ENCODE results near the gene CYP27A1. TPM values are rescaled to one million over a fixed set of nuclear protein-coding genes. Genes with fewer than 3 reads are reported as not detected.

The CYP27A1 gene
- total RNA-seq = under 1 TPM; 0.31 to 0.49 TPM
- polyA plus RNA-seq = under 1 TPM; 0.14 to 0.53 (median 0.27) TPM
- total RNA-seq = 0 to 0.26 (median 0) reads per million in 6 experiments

GRCh38 chr2:218781691-218782527, at the start of gene CYP27A1:
Gene CYP27A1 (plus strand): TSS chr2:218782147. CDS start chr2:218782183, 36 bp downstream.
- ATAC-seq = no peak
- H3K36me3 Mint-ChIP-seq = peaks cover 17 to 18% (median 18%) of the 10 kb centered on the region in 3 donors
- H3K4me3 Mint-ChIP-seq = peak within 1 kb of the TSS in 8 of 10 donors; percentile 4 to 59 (median 25)
- POLR2A ChIA-PET = no interaction called here
- peaks cover 31 to 60% (median 49%) of the 10 kb centered on the region in 5 donors for H3K27me3 Mint-ChIP-seq
- H3K27ac Mint-ChIP-seq = peak within 1 kb of the TSS in 2 of 10 donors; percentile 57 to 87
- peaks cover 3 to 18% (median 11%) of the 10 kb centered on the region in 9 donors for H3K9me3 Mint-ChIP-seq
- H3K4me1 Mint-ChIP-seq = peaks cover 0 to 11% (median 7%) of the 10 kb centered on the region in 4 donors
- DNase-seq = no peak

GRCh38 chr2:218732761-218733158, 49.2 kb upstream of the CYP27A1 start:
- Mint-ChIP-seq H3K36me3 (peaks cover 2 to 42% (median 15%) of the 10 kb centered on the region in 3 donors), H3K4me3 (no peak overlapping the region), H3K27me3 (no peaks in the 10 kb centered on the region), H3K27ac (no peak overlapping the region), H3K4me1 (peaks cover 10 to 29% (median 19%) of the 10 kb centered on the region in 4 donors), H3K9me3 (peaks cover 0 to 3% (median 1%) of the 10 kb centered on the region in 9 donors)
- POLR2A ChIA-PET = no interaction called here
- ATAC-seq (no peak), DNase-seq (no peak)

GRCh38 chr2:218733171-218734021, 48.6 kb upstream of the CYP27A1 start:
- POLR2A ChIA-PET = no interaction called here
- peaks cover 10 to 29% (median 18%) of the 10 kb centered on the region in 4 donors for H3K4me1 Mint-ChIP-seq
- ATAC-seq = peak in 1 of 2 donors; percentile 50
- H3K27me3 Mint-ChIP-seq = no peaks in the 10 kb centered on the region
- no peaks in the 10 kb centered on the region for H3K9me3 Mint-ChIP-seq
- no peak overlapping the region for H3K4me3 Mint-ChIP-seq
- no peak for DNase-seq
- peaks cover 0 to 45% (median 20%) of the 10 kb centered on the region in 3 donors for H3K36me3 Mint-ChIP-seq
- H3K27ac Mint-ChIP-seq = peak overlapping the region in 1 of 10 donors; percentile 71

GRCh38 chr2:218734190-218734975, 47.6 kb upstream of the CYP27A1 start:
- H3K9me3 Mint-ChIP-seq = no peaks in the 10 kb centered on the region
- peaks cover 10 to 29% (median 18%) of the 10 kb centered on the region in 4 donors for H3K4me1 Mint-ChIP-seq
- no peak overlapping the region for H3K4me3 Mint-ChIP-seq
- ATAC-seq = no peak
- H3K36me3 Mint-ChIP-seq = peaks cover 0 to 49% (median 21%) of the 10 kb centered on the region in 3 donors
- POLR2A ChIA-PET = no interaction called here
- H3K27ac Mint-ChIP-seq = peak overlapping the region in 1 of 10 donors; percentile 57
- no peaks in the 10 kb centered on the region for H3K27me3 Mint-ChIP-seq
- no peak for DNase-seq

- H3K9me3 Mint-ChIP-seq = no peaks in the 10 kb centered on the region
- POLR2A ChIA-PET = no interaction called here
- DNase-seq (no peak), ATAC-seq (no peak)
- H3K4me1 Mint-ChIP-seq = peaks cover 13 to 28% (median 17%) of the 10 kb centered on the region in 4 donors
- H3K4me3 Mint-ChIP-seq = no peak overlapping the region
- no peaks in the 10 kb centered on the region for H3K27me3 Mint-ChIP-seq
- H3K27ac Mint-ChIP-seq = peak overlapping the region in 1 of 10 donors; percentile 48
- H3K36me3 Mint-ChIP-seq = peaks cover 0 to 61% (median 22%) of the 10 kb centered on the region in 3 donors
These were observed 45.4 kb upstream of the CYP27A1 start for GRCh38 chr2:218736531-218736930.

GRCh38 chr2:218743068-218743467, 38.9 kb upstream of the CYP27A1 start:
- peak overlapping the region in 1 of 10 donors; percentile 0 for H3K27ac Mint-ChIP-seq
- POLR2A ChIA-PET = no interaction called here
- DNase-seq = no peak
- H3K9me3 Mint-ChIP-seq = no peaks in the 10 kb centered on the region
- H3K36me3 Mint-ChIP-seq = peaks cover 12 to 89% (median 44%) of the 10 kb centered on the region in 3 donors
- no peak for ATAC-seq
- peaks cover 0 to 15% (median 3%) of the 10 kb centered on the region in 4 donors for H3K4me1 Mint-ChIP-seq
- no peak overlapping the region for H3K4me3 Mint-ChIP-seq
- no peaks in the 10 kb centered on the region for H3K27me3 Mint-ChIP-seq

GRCh38 chr2:218744615-218745014, 37.3 kb upstream of the CYP27A1 start:
- ATAC-seq (no peak), DNase-seq (no peak)
- Mint-ChIP-seq H3K27me3 (no peaks in the 10 kb centered on the region), H3K27ac (no peak overlapping the region), H3K36me3 (peaks cover 14 to 89% (median 47%) of the 10 kb centered on the region in 3 donors), H3K9me3 (no peaks in the 10 kb centered on the region), H3K4me1 (peaks cover 0 to 15% (median 2%) of the 10 kb centered on the region in 4 donors), H3K4me3 (no peak overlapping the region)
- POLR2A ChIA-PET = no interaction called here

- H3K27me3 Mint-ChIP-seq = no peaks in the 10 kb centered on the region
- DNase-seq = no peak
- ATAC-seq = no peak
- POLR2A ChIA-PET = no interaction called here
- peak overlapping the region in 3 of 10 donors; percentile 4 to 47 (median 6) for H3K27ac Mint-ChIP-seq
- H3K4me1 Mint-ChIP-seq = peaks cover 0 to 15% (median under 1%) of the 10 kb centered on the region in 4 donors
- peaks cover 14 to 89% (median 51%) of the 10 kb centered on the region in 3 donors for H3K36me3 Mint-ChIP-seq
- H3K9me3 Mint-ChIP-seq = no peaks in the 10 kb centered on the region
- H3K4me3 Mint-ChIP-seq = no peak overlapping the region
These were observed 36.8 kb upstream of the CYP27A1 start for GRCh38 chr2:218745160-218745558.

- Mint-ChIP-seq H3K4me3 (no peak overlapping the region), H3K9me3 (no peaks in the 10 kb centered on the region), H3K4me1 (peaks cover 0 to 15% (median under 1%) of the 10 kb centered on the region in 4 donors), H3K27me3 (no peaks in the 10 kb centered on the region), H3K27ac (peak overlapping the region in 3 of 10 donors; percentile 4 to 47 (median 6)), H3K36me3 (peaks cover 14 to 89% (median 53%) of the 10 kb centered on the region in 3 donors)
- POLR2A ChIA-PET = no interaction called here
- no peak for ATAC-seq
- DNase-seq = no peak
These were observed 36.1 kb upstream of the CYP27A1 start for GRCh38 chr2:218745559-218746469.

- no peak overlapping the region for H3K4me3 Mint-ChIP-seq
- peaks cover 0 to 15% (median under 1%) of the 10 kb centered on the region in 4 donors for H3K4me1 Mint-ChIP-seq
- ATAC-seq (no peak), DNase-seq (no peak)
- peaks cover 14 to 92% (median 53%) of the 10 kb centered on the region in 3 donors for H3K36me3 Mint-ChIP-seq
- no peak overlapping the region for H3K27ac Mint-ChIP-seq
- no peaks in the 10 kb centered on the region for H3K9me3 Mint-ChIP-seq
- no peaks in the 10 kb centered on the region for H3K27me3 Mint-ChIP-seq
- POLR2A ChIA-PET = no interaction called here
These were observed 35.5 kb upstream of the CYP27A1 start for GRCh38 chr2:218746470-218746795.

- Mint-ChIP-seq H3K9me3 (no peaks in the 10 kb centered on the region), H3K27ac (no peak overlapping the region), H3K4me1 (peaks cover 0 to 15% (median under 1%) of the 10 kb centered on the region in 4 donors), H3K4me3 (no peak overlapping the region), H3K27me3 (no peaks in the 10 kb centered on the region), H3K36me3 (peaks cover 14 to 94% (median 53%) of the 10 kb centered on the region in 3 donors)
- ATAC-seq = no peak
- no peak for DNase-seq
- POLR2A ChIA-PET = no interaction called here
These were observed 35.0 kb upstream of the CYP27A1 start for GRCh38 chr2:218746960-218747359.

Measured in naive thymus-derived CD8-positive, alpha-beta T cell (primary cell).